LoVo (cell line): ENCODE data around the gene MMS19.
A peak's percentile ranks its signal among the peaks of the same experiment; 100 is the strongest.

Experiments used
- DNase-seq: peaks from one replicate; pipeline ENCODE4 v3.0.0-alpha.2; 2016; ENCODE audit warnings: low spot score

MMS19 gene, protein sequence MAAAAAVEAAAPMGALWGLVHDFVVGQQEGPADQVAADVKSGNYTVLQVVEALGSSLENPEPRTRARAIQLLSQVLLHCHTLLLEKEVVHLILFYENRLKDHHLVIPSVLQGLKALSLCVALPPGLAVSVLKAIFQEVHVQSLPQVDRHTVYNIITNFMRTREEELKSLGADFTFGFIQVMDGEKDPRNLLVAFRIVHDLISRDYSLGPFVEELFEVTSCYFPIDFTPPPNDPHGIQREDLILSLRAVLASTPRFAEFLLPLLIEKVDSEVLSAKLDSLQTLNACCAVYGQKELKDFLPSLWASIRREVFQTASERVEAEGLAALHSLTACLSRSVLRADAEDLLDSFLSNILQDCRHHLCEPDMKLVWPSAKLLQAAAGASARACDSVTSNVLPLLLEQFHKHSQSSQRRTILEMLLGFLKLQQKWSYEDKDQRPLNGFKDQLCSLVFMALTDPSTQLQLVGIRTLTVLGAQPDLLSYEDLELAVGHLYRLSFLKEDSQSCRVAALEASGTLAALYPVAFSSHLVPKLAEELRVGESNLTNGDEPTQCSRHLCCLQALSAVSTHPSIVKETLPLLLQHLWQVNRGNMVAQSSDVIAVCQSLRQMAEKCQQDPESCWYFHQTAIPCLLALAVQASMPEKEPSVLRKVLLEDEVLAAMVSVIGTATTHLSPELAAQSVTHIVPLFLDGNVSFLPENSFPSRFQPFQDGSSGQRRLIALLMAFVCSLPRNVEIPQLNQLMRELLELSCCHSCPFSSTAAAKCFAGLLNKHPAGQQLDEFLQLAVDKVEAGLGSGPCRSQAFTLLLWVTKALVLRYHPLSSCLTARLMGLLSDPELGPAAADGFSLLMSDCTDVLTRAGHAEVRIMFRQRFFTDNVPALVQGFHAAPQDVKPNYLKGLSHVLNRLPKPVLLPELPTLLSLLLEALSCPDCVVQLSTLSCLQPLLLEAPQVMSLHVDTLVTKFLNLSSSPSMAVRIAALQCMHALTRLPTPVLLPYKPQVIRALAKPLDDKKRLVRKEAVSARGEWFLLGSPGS

DNA sequence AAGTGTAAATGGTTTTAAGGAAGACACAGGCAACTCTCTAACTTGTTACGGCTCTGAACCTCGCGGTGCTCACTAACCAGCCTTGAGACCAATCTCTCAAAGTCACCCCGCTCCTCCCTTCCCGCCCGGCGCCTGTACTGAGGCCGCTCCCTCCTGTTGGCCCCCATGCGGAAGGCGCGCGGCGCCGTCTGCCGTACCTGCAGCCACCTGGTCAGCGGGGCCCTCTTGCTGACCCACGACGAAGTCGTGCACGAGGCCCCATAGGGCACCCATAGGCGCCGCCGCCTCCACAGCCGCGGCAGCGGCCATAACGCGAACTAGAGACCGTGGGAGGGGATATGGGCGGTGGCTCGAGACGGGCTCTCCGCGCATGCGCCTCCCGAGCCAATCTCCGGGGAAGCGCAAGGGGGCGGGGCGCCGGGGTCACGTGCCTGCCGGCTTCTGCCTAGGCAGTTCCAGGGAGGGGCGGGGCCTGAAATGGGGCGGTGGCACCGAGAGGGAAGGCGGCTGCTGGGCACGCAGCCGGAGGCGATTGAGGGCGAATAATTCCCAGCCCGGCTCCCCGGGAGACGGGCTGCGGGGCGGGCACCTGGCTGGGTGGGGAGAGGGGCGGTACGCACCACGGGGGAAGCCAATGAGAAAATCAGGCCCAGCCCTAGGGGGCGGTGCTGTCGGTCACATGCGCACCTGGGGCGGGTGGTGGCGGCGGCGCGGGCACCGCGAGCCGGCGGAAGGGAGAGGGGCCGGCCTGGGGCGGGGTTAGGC lies at the start of gene MMS19:
MMS19 (minus strand) TSS at position 347 of the 765 bp plus-strand sequence; CDS start at position 309, 38 bp downstream.
- peak; percentile 98 for DNase-seq

DNA sequence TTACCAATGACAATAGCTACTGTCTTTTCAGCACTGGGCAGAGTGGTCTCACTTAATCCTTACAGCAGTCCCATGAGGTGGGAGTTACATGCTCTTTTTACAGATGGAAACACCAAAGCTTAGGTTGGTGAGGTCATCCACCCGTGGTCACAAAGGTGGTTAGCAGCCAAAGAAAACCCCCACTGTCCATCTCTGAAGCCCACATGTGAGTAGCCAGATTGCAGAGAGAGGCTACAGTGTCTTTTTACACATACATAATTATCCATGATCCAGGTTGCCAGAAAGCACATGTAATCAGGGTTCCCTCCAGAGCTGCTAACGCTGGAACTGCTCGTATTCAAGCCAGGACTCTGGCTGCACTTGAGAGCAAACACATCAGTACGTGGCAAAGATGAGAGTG lies 49.7 kb upstream of the MMS19 start:
- no peak for DNase-seq

DNA sequence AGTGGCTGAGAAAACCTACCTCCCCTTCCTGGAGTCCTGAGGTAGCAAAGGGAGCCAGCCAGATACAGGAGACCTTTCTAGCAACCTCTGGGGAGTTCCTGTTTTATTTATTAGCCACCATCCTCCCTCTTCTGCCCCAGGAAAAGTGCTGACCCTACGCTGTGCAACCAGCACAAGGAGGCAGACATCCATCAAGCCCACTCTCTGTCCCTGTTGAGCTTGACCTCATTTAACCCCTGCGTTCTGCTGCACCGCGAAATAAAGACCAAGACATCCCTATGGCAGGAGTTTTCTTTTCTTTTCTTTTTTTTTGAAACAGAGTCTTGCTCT lies 49.0 kb upstream of the MMS19 start:
- no peak for DNase-seq

DNA sequence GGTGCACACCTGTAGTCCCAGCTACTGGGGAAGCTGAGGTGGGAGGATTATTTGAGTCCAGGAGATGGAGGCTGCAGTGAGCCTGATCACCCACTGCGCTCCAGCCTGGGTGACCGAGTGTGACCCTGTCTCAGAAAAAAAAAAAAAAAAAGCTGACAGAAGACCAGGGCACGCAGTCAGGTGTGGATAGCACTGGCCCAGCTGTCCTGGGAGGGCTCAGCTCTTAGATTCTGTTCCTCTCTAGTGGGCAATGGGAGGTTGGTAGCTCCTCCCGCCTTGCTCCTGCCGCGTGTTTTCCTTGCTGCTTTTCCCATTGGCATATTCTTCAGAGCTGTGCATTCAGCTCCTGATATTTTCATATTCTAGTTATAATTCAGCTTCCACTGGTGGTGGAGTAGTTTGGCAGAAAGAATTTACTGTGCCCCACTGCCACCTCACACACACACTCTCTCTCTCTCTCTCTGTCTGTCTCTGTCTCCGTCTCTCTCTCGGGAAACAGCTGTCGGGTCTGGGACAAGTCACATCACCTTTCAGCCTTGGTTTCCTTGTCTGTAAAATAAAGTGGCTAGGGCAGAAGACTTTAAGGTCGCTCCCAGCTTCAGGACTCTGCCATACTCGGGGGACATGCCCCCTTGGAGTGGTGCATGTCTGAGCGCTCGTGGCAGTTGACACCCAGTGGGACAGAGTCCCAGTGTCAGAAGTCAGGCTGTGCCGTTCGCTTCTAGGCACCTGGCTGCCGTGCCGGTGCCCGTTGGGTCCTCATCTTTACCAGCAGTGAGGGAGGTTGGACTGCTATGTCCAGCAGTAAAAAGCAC lies 48.4 kb upstream of the MMS19 start:
- no peak for DNase-seq

DNA sequence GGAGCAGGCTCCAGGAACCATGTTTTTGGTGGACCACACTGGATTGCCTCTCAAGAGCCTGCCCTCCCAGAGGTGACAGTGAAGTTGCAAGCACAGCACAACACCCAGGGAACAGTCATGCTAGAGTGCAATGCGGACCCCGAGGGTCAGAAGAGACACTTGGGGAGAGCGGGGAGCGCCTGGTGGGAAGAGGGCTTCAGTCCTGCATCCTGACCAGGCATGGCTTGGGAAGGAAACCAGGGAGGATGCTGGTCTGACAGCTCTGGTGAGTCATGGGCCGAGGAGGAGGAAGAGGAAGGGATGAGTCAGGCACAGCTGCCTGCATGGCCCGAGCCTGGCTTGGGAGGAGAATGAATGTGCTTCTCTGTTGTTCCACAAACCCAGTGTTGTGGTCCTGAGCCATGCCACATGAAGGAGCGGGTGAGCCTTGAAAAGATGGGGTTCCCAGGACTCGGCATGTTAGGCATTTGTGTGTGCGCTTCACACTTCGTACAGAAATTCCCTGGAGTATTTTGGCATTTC lies 44.9 kb upstream of the MMS19 start:
- DNase-seq = peak; percentile 74

DNA sequence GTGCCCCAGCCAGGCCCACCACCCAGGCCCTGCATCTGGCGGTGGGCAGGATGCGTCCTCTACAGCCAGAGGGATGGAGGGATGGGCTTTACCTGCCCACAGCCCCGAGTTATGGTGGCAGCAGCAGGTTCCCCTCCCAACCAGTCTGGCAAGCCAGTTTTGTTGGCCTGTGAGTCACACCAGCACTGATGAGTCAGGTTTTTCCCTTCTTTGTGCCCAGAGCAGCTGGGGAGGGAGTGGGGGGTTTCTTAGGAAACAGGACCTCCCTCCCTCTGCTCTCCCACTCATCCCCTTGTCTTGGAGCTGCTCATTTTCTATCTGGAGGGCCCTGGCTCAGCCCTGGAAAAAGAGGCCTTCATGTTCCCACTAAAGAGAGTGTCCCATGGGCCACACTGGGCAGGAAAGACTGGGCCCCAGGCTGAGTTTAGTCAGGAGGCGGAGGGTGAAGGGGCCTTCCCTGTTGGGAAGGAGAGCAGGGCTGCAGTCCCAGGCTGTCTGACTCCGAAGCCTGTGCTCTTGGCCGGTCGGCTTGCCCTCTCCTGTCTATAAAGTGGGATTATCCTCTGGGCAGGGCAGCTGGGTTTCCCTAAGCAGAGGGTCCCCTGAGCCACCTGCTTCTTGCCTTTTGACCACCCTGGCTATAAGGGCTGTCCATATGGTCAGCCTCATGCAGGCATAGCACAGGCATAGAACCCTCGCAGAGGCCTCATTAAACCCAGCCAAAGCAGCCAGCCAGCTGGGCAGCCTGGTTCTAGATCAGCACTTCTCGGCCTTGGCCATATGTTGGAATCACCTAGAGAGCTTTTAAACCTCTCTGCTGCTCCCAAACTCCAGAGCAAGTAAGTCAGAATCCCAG lies 44.2 kb upstream of the MMS19 start:
- DNase-seq = peak; percentile 52

DNA sequence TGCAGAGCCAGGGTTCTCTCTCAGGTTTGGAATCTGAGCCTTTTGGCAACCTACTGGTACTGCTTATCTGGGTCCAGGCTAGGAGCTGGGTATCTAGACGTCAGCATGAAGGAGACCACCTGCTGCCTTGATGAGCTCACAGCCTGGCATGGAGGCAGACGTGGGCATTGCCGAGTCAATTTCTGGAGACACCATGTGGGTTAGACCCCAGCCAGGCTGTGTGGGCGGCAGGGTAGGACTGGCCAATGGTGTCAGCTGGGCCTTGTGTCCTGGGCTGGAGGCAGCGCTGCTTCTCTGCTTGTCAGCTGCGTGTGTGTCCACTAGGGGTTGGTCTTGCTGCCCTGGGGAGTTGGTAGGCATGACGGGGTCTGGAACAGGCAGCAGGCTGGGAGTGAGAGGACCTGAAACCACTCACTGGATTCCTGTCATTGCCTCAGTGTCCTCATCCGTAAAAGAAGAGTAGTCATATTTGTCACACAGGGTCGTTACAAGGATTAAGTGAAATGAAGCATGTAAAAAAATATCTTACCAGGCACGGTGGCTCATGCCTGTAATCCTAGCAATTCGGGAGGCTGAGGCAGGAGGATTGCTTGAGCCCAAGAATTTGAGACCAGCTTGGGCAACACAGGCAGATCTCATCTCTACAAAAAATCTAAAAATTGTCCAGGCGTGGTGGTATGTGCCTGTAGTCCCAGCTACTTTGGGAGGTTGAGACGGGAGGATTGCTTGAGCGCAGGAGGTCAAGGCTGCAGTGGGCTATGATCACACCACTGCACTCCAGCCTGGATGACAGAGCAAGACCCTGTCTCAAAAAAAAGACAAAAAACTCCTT lies 42.7 kb upstream of the MMS19 start:
- no peak for DNase-seq

DNA sequence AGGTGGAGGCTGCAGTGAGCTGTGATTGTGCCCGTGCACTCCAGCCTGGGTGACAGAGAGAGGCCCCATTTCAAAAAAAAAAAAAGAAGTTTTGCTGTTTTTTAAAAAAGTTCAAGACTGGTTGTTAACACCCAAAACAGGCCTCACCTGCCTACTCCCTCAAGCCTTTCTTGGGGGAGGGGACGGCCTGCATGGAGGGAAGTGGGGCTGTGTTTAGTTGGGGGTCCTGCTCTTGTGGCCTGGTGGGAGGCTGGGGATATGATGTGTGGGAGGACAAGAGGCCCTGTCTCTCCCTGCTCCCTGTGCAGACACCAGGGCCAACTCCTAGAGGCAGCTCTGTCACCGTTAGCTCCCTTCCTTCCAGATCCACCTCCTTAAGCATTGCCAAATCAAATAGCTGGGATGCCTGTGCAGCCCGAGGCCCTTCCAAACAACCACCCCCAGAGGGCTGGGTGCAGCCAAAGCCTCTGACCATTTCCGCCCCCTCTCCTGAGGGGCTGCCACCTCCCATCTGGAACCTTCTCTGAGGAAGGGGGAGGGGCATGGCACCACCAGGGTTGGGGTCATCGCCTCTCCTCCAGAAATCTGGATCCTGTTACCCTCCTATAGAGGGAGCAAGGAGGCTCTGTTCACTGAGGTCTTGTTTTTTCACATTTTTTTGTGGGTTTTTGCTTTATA lies 41.4 kb upstream of the MMS19 start:
- no peak for DNase-seq

DNA sequence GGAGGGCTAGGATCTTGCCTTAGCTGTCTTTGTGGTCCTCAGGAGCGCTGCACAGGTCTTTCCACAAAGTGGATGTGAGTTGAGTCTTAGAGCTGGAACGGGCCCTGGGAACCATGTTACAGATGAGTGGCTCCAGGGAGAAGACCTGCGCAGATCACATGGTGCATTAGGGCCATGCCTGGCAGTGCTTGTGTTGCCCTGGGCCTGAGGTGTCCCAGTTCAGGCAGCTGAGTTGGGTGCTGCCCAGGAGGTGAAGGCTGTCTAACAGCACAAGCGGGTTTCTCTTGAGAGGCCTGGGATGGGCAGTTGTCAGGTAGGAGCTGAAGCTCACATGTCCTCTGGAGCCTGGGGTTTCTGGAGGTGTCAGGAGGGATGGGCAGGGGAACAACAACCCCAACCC lies 40.6 kb upstream of the MMS19 start:
- no peak for DNase-seq

DNA sequence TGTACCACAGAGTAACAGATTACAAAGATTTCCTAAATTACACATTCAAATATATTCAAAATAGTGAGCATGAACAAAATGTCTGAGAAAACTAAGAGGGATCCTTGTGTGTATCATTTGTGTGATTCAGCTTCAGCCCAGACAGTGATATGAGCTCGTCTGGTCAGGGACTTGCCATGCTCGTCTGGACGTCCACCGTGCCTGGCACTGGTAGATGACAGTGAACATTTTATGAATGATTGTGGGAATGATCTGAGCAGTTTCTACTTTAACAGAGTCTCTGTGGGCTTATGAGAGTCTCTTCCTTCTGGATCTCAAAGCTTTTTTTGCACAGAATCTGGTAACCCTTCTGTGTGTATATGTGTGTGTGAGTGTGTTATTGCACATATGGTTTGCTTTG lies 40.2 kb upstream of the MMS19 start:
- no peak for DNase-seq

DNA sequence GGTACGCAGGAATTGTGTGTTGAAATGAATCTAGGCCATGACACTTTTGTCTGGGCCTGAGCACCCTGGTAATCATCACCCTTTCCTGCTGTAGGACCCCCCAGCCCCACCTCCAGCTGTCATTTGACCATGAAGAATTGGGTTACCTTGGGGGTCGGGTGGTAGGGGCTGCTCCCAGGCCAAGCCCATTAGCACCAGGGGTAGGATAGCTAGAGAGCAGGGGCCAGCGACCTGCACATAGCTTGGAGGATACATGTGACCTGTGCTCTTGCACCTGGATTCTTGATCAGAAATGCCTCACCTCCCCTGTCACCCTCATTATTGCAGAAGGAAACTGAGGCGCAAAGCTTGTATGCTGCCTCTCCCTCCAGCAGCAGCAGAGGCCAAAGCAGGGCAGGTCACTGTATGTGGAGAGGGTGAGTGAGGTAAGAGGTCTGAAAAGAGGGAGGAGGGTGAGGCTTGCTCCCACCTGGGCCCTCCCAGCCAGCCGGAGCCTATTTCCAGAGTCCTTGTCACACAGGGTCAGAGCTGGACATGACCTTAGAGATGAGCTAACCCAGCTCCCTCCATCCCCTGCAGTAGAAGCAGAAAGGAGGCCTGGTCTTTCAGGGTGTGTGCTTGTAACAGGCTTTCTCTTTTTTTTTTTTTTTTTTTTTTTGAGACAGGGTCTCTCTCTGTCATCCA lies 39.1 kb upstream of the MMS19 start:
- DNase-seq = no peak

DNA sequence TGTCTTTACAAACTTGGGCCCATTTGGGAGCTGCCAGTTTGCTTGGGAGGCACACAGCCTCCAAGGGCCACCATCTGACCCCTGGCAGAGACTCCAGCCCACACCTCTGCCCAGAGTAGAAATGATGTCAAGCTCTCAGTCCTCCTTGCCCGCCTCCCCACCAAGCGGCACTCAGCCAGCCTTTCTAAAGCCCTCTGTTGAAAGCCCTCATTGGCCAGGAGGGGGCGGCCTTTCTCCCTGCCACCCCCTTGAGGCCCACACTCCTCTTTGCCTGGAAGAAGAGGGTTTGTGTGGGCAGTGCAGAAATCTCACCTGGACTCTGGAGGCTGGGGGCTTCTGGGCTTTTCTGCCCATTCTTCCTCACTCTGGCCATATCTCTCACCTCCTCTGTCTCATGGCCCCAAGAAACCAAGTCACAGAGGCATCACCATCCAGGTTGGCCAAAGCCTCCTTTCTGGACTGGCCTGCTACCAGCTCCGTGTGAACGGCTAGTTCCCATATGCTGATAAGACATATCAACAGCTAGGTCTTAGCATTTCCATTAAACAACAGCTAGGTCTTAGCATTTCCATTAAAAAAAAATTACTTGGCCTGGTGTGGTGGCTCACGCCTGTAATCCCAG lies 36.6 kb upstream of the MMS19 start:
- no peak for DNase-seq

DNA sequence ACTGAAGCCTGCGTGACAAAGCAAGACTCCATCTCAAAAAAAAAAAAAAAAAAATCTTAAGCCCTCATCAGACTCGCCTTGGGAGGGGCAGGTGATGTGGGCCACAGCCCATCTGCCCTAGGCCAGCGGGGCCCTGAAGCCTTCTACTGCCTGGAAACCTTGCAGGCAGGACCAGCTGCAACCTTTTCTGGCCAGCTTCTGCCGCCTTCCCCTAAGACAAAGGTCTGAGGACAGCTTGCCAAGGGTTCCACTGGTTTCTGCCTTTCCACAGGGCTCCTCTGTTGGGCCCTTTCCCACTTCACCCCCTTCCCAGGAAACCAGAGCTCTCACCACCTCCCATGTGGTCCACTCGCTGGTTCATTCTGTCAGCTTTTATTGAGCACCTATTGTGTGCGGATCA lies 35.7 kb upstream of the MMS19 start:
- no peak for DNase-seq

DNA sequence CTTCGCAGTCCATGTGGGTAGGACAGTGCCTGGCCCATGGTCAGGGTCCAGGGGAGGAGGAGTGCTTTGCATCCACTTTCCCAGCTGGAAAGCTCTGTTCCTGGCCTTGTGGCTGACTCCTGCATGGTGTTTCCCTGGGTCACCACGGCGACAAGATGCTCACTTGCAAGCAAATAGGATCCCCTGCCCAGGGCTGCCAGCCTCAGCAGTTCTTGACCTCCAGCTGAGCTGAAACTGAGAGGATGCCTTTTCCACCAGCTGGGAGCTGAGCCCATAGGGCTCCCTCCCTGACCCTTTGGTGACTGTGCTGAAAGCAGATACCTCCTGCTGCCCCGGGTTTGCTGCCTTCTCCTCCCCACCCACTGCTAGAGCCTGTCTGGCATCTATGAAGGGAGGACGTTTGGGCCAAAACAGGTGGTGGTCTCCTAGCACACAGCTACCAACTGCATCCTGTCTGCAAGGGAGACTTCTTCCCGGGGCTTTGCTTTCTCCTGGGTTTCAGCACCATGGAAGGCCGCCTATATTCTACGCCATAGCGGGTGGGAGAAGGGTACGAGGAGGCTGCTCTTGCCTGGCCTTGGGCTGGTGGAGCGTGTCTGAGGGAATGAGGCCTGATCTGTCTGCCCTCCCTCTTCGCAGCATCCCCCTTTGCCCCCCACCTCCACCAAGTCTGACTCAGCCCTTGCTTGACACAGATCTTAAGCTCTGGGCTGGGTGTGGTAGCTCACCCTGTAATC lies 34.9 kb upstream of the MMS19 start:
- DNase-seq = no peak

DNA sequence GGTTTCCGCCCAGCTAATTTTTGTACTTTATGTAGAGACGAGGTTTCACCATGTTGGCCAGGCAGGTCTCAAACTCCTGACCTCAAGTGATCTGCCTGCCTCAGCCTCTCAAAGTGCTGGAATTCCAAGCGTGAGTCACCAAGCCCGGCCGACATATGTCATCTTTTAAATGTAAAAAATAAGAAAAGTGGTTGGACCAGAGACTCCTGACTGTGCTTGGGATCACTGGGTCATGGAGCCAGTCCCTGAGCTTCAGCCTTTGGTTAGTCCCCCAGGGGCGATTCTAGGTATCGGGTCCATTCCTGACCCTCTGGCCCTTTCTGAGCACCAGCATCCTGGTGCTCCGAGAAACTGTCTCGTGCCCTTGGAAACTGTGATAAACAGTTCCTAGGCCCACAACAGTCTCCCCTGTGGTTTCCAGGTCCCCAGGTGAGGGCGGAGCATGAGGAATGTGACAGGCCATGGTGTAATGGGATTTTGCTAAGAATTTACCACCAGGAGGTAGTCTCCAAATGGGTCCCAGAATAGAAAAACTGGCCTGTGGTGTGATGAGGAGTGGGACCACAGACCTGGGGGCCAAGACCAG lies 33.3 kb upstream of the MMS19 start:
- no peak for DNase-seq

DNA sequence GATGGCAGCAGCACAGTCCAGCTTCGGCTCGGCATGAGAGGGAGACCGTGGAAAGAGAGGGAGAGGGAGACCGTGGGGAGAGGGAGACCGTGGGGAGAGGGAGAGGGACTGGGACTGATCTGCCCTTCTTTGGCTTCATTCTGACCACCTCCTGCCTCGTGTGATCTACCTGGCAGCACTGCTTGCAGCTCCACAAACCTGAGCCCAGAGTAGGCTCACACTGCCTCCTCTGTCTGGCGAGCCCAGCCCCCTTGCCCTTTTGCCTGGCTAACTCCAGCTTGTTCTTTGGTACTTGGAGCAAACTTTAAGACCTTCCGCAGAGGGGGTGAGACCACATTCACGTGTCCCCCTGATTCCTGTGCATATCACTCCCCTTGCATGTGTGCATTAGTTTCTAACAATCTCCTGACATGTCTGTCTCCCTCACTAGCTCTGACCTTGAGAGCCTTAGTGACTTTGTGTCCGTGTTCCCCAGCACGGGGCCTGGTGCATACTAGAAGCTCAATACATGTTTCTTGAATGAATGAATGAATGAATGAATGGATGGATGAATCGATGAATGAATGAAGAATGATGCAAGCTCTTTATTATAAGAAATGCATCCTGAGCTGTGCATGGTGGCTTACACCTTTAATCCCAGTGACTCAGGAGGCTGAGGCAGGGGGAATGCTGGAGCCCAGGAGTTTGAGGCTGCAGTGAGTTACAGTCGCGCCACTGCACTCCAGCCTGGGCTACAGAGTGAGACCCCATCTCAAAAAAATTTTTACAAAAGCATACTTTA lies 31.7 kb upstream of the MMS19 start:
- no peak for DNase-seq
